ENCODE data around the gene ZDHHC14. TPM values are rescaled to one million over a fixed set of nuclear protein-coding genes. Genes with fewer than 3 reads are reported as not detected.

The ZDHHC14 gene
- total RNA-seq, 1 experiment from 2014 or later: 1.7 TPM

GRCh38 chr6:157492249-157492648, 111.3 kb downstream of the ZDHHC14 start:
- Histone ChIP-seq H3K56ac (ENCODE audit: insufficient read length, low read depth, low read length) (no peak overlapping the region), H3K14ac (ENCODE audit: insufficient read depth, low read length) (no peak overlapping the region; the same call in 1 of the 2 replicates), H3K27me3 (ENCODE audit: insufficient read depth, low read length) (no peaks in the 10 kb centered on the region), H2BK5ac (ENCODE audit: insufficient read length, low read length) (no peak overlapping the region), H4K8ac (replicated peaks; ENCODE audit: insufficient read length, low read depth, low read length) (no peak overlapping the region), H3K27ac (ENCODE audit: insufficient read length, low read depth, low read length) (no peak overlapping the region), H2AK5ac (ENCODE audit: insufficient read length, low read length) (no peak overlapping the region), H2BK12ac (ENCODE audit: insufficient read length, low read depth, low read length) (no peak overlapping the region), H2BK20ac (ENCODE audit: low read depth, low read length, poor library complexity, severe bottlenecking) (no peak overlapping the region), H3K9me3 (ENCODE audit: control insufficient read depth, low read depth, low read length) (no peaks in the 10 kb centered on the region), H3K4me2 (ENCODE audit: insufficient read depth, insufficient read length, low read length) (no peak overlapping the region), H3K79me1 (ENCODE audit: insufficient read depth, low read depth, low read length, poor library complexity, severe bottlenecking) (no peaks in the 10 kb centered on the region), H2AFZ (ENCODE audit: low read length) (no peak overlapping the region), H3K9ac (ENCODE audit: extremely low read depth, insufficient read length, low read length) (no peak overlapping the region), H3K4ac (ENCODE audit: low read depth, low read length) (no peak overlapping the region), H3T11ph (ENCODE audit: low read length) (no peak overlapping the region), H3K79me2 (ENCODE audit: insufficient read depth, low read length) (no peaks in the 10 kb centered on the region), H2BK120ac (ENCODE audit: low read depth, low read length, poor library complexity, severe bottlenecking) (no peak overlapping the region), H4K20me1 (ENCODE audit: control insufficient read depth, insufficient read depth, insufficient read length) (no peaks in the 10 kb centered on the region), H4K91ac (ENCODE audit: insufficient read length, low read depth, low read length) (no peak overlapping the region), H3K23ac (ENCODE audit: insufficient read length, low read depth, low read length) (no peak overlapping the region), H3K23me2 (ENCODE audit: insufficient read length, low read depth, low read length, poor library complexity, severe bottlenecking) (no peaks in the 10 kb centered on the region), H3K18ac (ENCODE audit: insufficient read length, low read depth, low read length) (no peak overlapping the region), H3K4me1 (ENCODE audit: insufficient read depth, low read length) (peaks cover 5% of the 10 kb centered on the region), H2BK15ac (ENCODE audit: low read depth, low read length) (no peak overlapping the region), H4K5ac (ENCODE audit: insufficient read length, low read depth, low read length) (no peak overlapping the region)
- DNase-seq: no peak
- no CpG with 5 or more reads among the region's 12 CpGs for WGBS (ENCODE audit: extremely low coverage, insufficient read length, low lambda C conversion rate)
- Mint-ChIP-seq H3K4me1 (peaks cover 23 to 30% of the 10 kb centered on the region in 2 experiments), H3K27ac (no peak overlapping the region; a peak in 1 of 7 replicates), H3K36me3 (ENCODE audit: insufficient read depth in 1 of 3, low read depth in 3 of 3) (peaks cover 0 to 3% (median 0%) of the 10 kb centered on the region in 3 experiments; a peak in 2 of 7 replicates), H3K9me3 (peaks cover 0 to 3% of the 10 kb centered on the region in 2 experiments; a peak in 2 of 5 replicates), H3K27me3 (ENCODE audit: low read depth) (no peaks in the 10 kb centered on the region; the same call in 1 of the 2 replicates), H3K4me3 (no peak overlapping the region)
- TF ChIP-seq, protein P1, sequence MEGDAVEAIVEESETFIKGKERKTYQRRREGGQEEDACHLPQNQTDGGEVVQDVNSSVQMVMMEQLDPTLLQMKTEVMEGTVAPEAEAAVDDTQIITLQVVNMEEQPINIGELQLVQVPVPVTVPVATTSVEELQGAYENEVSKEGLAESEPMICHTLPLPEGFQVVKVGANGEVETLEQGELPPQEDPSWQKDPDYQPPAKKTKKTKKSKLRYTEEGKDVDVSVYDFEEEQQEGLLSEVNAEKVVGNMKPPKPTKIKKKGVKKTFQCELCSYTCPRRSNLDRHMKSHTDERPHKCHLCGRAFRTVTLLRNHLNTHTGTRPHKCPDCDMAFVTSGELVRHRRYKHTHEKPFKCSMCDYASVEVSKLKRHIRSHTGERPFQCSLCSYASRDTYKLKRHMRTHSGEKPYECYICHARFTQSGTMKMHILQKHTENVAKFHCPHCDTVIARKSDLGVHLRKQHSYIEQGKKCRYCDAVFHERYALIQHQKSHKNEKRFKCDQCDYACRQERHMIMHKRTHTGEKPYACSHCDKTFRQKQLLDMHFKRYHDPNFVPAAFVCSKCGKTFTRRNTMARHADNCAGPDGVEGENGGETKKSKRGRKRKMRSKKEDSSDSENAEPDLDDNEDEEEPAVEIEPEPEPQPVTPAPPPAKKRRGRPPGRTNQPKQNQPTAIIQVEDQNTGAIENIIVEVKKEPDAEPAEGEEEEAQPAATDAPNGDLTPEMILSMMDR (conservative IDR thresholded peaks at IDR 0.05): no peak

Data from H9 (cell line).